HepG2 (cell line): ENCODE data around the gene PEX11B. TPM values are rescaled to one million over a fixed set of nuclear protein-coding genes. Genes with fewer than 3 reads are reported as not detected.

Source experiments
- CREB1 ChIP-seq, 2 experiments: fragments of 450-650 bp in 1 of 2; IDR thresholded peaks; 2 replicates each; pipeline ENCODE4 v1.6.1; 2016 to 2017; ENCODE audit warnings: control low read depth in 1 of 2, mild to moderate bottlenecking in 1 of 2, missing compliant biosample characterization in 1 of 2, missing genetic modification characterization in 1 of 2
- FOSL2 ChIP-seq: sonication (generic); formaldehyde crosslinking; IDR thresholded peaks from 2 replicates; pipeline ENCODE4 v1.4.0; 2020; ENCODE audit warnings: missing genetic modification reagents
- GTF2F1 ChIP-seq: fragments of 150-350 bp; IDR thresholded peaks from 2 replicates; pipeline ENCODE4 v1.6.1; 2014; ENCODE audit warnings: low read length
- HMG20B ChIP-seq: conservative IDR thresholded peaks from 2 replicates; pipeline ENCODE4 v1.6.1; 2016; ENCODE audit warnings: missing genetic modification reagents, missing compliant biosample characterization
- HNRNPL ChIP-seq: fragments of 200-400 bp; formaldehyde crosslinking; IDR thresholded peaks from 2 replicates; pipeline ENCODE4 v1.6.1; 2017; ENCODE audit warnings: mild to moderate bottlenecking, low read depth, low read length
- NONO ChIP-seq, 2 experiments: fragments of 450-650 bp in 1 of 2; sonication (generic) in 1 of 2; formaldehyde crosslinking in 1 of 2; IDR thresholded peaks in 1 of 2; conservative IDR thresholded peaks in 1 of 2; 2 replicates each; pipeline versions ENCODE4 v1.6.1 to v1.8.0; 2017 to 2022; ENCODE audit warnings: mild to moderate bottlenecking in 1 of 2, missing genetic modification reagents in 1 of 2, moderate library complexity in 1 of 2
- RARG ChIP-seq: sonication (generic); formaldehyde crosslinking; IDR thresholded peaks from 2 replicates; pipeline ENCODE4 v1.4.0; 2020; ENCODE audit warnings: low read depth, mild to moderate bottlenecking, missing genetic modification reagents
- RBFOX2 ChIP-seq: fragments of 200-400 bp; formaldehyde crosslinking; IDR thresholded peaks from 2 replicates; pipeline ENCODE4 v1.6.1; 2017; ENCODE audit warnings: low read depth, mild to moderate bottlenecking, low read length
- SOX5 ChIP-seq: IDR thresholded peaks from 2 replicates; pipeline ENCODE4 v1.6.1; 2016; ENCODE audit warnings: borderline replicate concordance
- ZNF235 ChIP-seq: sonication (generic); formaldehyde crosslinking; IDR thresholded peaks from 2 replicates; pipeline ENCODE4 v1.8.1; 2023; ENCODE audit warnings: mild to moderate bottlenecking, missing genetic modification reagents, borderline replicate concordance
- ZNF350 ChIP-seq: sonication (generic); formaldehyde crosslinking; IDR thresholded peaks from 2 replicates; pipeline ENCODE4 v1.4.0; 2020; ENCODE audit warnings: mild to moderate bottlenecking, low read depth, missing genetic modification reagents, borderline replicate concordance
- ZNF672 ChIP-seq: sonication (generic); formaldehyde crosslinking; IDR thresholded peaks from 2 replicates; pipeline ENCODE4 v1.8.1; 2022; ENCODE audit warnings: missing genetic modification reagents
- ZNF746 ChIP-seq: sonication (generic); formaldehyde crosslinking; IDR thresholded peaks from 2 replicates; pipeline ENCODE4 v1.8.0; 2022; ENCODE audit warnings: mild to moderate bottlenecking, missing genetic modification reagents
- polyA plus RNA-seq, 8 experiments: library from polyadenylated mRNA; depleted of rRNA in 3 of 8; stranded (reverse) in 7 of 8; unstranded in 1 of 8; fragments of >200 nt; fragmentation: Illumina TruSeq in 4 of 8; extraction: Trizol in 4 of 8; gene quantifications; 2 replicates each; pipeline versions ENCODE4 v1.2.1 to v1.2.3, GENCODE V29; 2011 to 2016; ENCODE audit warnings: low read depth in 4 of 8, missing spikeins in 1 of 8, mixed read lengths in 1 of 8; ENCODE audit not compliant: insufficient read depth in 1 of 8
- total RNA-seq, 5 experiments: library from RNA; depleted of rRNA; stranded (reverse); fragments of >200 nt; fragmentation: Illumina TruSeq; extraction: Trizol; gene quantifications; 2 replicates each; pipeline ENCODE4 v1.2.3, GENCODE V29; 2016; ENCODE audit warnings: low read depth in 1 of 5
- TF ChIP-seq, protein P1 (sequence below): sonication (generic); formaldehyde crosslinking; IDR thresholded peaks from 2 replicates; pipeline ENCODE4 v1.5.1; 2020; ENCODE audit warnings: missing genetic modification reagents, mild to moderate bottlenecking, borderline replicate concordance
- TF ChIP-seq, protein P2 (sequence below): sonication (generic); formaldehyde crosslinking; IDR thresholded peaks from 2 replicates; pipeline ENCODE4 v1.5.0; 2020; ENCODE audit warnings: mild to moderate bottlenecking, missing genetic modification reagents
- TF ChIP-seq, protein P3 (sequence below): sonication (generic); formaldehyde crosslinking; IDR thresholded peaks from 2 replicates; pipeline ENCODE4 v1.5.1; 2020; ENCODE audit warnings: missing genetic modification reagents, mild to moderate bottlenecking, borderline replicate concordance
- TF ChIP-seq, protein P4 (sequence below): IDR thresholded peaks from 2 replicates; pipeline ENCODE4 v1.6.1; 2016; ENCODE audit warnings: mild to moderate bottlenecking
- TF ChIP-seq, protein P5 (sequence below): sonication (generic); formaldehyde crosslinking; IDR thresholded peaks from 2 replicates; pipeline ENCODE4 v1.5.0; 2020; ENCODE audit warnings: missing genetic modification reagents

The PEX11B gene
- total and polyA plus RNA-seq, 2 of the 13 experiments (the other 11 are each of a cell fraction or from before 2014, with no cell fraction given), result 21.6 to 48.4 TPM

DNA sequence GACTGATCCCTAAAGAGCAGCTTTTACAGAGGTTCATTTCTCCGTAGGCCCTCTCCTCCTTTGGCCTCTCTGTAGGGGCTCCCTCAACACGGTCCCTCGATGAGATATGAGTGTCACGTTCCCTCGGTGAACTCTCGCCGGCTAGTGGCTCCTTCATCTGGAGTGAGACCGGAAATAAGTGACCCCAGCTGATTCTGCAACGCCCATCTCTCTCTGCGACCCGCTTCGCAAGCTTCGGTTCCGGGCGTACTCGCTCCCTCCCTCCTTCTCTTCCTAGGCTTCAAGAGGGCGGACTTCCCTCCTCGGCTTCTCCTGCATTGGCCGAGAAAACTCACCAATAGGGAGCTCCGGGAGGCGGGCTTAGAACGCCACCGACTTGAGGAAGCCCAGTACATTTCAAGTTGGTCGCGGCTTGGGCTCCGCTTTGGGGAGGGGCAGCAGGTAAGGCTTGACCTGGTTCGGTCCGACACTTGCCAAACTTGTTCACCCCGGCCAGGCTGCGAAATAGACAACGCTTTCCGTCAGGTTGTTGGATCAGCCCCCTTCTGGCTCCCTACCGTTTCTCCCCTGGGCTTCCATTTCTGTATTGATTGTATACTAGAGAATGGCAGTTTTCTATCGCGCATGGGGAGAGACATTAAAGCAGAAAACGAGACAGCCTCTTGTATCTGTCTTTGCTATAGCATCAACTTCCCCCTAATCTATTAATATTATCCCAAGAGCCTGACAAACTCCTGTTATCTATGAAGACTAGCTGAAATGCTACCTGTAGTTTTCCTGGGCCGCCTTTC lies 46.0 kb upstream of the PEX11B start, which contains the start of the genes ANKRD34A and POLR3GL (continued):
- TF ChIP-seq, protein P1, sequence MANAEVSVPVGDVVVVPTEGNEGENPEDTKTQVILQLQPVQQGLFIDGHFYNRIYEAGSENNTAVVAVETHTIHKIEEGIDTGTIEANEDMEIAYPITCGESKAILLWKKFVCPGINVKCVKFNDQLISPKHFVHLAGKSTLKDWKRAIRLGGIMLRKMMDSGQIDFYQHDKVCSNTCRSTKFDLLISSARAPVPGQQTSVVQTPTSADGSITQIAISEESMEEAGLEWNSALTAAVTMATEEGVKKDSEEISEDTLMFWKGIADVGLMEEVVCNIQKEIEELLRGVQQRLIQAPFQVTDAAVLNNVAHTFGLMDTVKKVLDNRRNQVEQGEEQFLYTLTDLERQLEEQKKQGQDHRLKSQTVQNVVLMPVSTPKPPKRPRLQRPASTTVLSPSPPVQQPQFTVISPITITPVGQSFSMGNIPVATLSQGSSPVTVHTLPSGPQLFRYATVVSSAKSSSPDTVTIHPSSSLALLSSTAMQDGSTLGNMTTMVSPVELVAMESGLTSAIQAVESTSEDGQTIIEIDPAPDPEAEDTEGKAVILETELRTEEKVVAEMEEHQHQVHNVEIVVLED, result peak; percentile 37; the same call in 1 of the 2 replicates
- TF ChIP-seq, protein P2, sequence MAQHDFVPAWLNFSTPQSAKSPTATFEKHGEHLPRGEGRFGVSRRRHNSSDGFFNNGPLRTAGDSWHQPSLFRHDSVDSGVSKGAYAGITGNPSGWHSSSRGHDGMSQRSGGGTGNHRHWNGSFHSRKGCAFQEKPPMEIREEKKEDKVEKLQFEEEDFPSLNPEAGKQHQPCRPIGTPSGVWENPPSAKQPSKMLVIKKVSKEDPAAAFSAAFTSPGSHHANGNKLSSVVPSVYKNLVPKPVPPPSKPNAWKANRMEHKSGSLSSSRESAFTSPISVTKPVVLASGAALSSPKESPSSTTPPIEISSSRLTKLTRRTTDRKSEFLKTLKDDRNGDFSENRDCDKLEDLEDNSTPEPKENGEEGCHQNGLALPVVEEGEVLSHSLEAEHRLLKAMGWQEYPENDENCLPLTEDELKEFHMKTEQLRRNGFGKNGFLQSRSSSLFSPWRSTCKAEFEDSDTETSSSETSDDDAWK (CRISPR knock-in tag), result no peak
- TF ChIP-seq, protein P3, sequence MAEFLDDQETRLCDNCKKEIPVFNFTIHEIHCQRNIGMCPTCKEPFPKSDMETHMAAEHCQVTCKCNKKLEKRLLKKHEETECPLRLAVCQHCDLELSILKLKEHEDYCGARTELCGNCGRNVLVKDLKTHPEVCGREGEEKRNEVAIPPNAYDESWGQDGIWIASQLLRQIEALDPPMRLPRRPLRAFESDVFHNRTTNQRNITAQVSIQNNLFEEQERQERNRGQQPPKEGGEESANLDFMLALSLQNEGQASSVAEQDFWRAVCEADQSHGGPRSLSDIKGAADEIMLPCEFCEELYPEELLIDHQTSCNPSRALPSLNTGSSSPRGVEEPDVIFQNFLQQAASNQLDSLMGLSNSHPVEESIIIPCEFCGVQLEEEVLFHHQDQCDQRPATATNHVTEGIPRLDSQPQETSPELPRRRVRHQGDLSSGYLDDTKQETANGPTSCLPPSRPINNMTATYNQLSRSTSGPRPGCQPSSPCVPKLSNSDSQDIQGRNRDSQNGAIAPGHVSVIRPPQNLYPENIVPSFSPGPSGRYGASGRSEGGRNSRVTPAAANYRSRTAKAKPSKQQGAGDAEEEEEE (CRISPR knock-in tag), result no peak
- TF ChIP-seq HMG20B (no peak), ZNF235 (no peak), SOX5 (CRISPR knock-in tag) (0 out of 2 replicates have a peak, but pooled peaks have one; percentile 10), ZNF672 (CRISPR knock-in tag) (no peak), ZNF350 (CRISPR knock-in tag) (peak; percentile 61; the same call in 1 of the 2 replicates), HNRNPL (no peak), ZNF746 (CRISPR knock-in tag) (peak; percentile 88), CREB1 (IDR thresholded peaks at IDR 0.05) (no peak), CREB1 (CRISPR knock-in tag; IDR thresholded peaks at IDR 0.05) (peak; percentile 64; the same call in 1 of the 2 replicates), RARG (CRISPR knock-in tag) (no peak), FOSL2 (CRISPR knock-in tag) (0 out of 2 replicates have a peak, but pooled peaks have one; percentile 18), GTF2F1 (no peak), NONO (IDR thresholded peaks at IDR 0.05) (no peak), NONO (CRISPR knock-in tag; conservative IDR thresholded peaks at IDR 0.05) (no peak), RBFOX2 (peak; percentile 48; the same call in 1 of the 2 replicates)
- TF ChIP-seq, protein P4, sequence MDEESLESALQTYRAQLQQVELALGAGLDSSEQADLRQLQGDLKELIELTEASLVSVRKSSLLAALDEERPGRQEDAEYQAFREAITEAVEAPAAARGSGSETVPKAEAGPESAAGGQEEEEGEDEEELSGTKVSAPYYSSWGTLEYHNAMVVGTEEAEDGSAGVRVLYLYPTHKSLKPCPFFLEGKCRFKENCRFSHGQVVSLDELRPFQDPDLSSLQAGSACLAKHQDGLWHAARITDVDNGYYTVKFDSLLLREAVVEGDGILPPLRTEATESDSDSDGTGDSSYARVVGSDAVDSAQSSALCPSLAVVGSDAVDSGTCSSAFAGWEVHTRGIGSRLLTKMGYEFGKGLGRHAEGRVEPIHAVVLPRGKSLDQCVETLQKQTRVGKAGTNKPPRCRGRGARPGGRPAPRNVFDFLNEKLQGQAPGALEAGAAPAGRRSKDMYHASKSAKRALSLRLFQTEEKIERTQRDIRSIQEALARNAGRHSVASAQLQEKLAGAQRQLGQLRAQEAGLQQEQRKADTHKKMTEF (CRISPR knock-in tag), result peak; percentile 37; the same call in 1 of the 2 replicates
- TF ChIP-seq, protein P5, sequence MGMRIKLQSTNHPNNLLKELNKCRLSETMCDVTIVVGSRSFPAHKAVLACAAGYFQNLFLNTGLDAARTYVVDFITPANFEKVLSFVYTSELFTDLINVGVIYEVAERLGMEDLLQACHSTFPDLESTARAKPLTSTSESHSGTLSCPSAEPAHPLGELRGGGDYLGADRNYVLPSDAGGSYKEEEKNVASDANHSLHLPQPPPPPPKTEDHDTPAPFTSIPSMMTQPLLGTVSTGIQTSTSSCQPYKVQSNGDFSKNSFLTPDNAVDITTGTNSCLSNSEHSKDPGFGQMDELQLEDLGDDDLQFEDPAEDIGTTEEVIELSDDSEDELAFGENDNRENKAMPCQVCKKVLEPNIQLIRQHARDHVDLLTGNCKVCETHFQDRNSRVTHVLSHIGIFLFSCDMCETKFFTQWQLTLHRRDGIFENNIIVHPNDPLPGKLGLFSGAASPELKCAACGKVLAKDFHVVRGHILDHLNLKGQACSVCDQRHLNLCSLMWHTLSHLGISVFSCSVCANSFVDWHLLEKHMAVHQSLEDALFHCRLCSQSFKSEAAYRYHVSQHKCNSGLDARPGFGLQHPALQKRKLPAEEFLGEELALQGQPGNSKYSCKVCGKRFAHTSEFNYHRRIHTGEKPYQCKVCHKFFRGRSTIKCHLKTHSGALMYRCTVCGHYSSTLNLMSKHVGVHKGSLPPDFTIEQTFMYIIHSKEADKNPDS (CRISPR knock-in tag), result no peak
